ENCODE data around the gene SEC23IP.

DNA sequence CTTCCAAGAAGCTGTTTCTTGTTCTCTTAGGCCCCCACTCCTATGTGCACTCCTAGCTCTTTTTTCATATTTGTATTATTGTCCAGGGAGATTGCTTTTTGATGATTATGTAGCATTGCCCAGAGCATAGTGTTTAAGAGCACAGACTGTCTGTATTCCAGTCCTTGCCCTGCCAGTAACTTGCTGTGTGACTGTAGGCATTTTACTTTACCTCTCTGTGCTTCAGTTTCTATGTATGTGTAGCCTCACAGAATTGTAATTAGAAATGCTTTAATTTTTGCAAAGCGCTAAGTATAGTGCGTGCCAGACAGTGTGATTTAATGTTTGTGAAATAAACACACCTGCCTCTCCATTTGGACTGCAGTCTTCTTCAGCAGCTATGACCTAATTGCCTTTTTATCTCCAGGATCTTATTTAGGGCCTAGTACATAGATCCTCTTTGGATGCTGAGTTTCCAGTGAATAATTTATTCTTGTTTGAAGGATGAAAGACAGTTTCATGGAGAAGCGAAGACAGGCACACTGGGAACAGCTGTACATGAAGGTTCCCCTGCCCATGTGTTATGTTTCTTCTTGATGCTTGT, 1.4 kb downstream of the SEC23IP start:
- TF ChIP-seq, protein P1, sequence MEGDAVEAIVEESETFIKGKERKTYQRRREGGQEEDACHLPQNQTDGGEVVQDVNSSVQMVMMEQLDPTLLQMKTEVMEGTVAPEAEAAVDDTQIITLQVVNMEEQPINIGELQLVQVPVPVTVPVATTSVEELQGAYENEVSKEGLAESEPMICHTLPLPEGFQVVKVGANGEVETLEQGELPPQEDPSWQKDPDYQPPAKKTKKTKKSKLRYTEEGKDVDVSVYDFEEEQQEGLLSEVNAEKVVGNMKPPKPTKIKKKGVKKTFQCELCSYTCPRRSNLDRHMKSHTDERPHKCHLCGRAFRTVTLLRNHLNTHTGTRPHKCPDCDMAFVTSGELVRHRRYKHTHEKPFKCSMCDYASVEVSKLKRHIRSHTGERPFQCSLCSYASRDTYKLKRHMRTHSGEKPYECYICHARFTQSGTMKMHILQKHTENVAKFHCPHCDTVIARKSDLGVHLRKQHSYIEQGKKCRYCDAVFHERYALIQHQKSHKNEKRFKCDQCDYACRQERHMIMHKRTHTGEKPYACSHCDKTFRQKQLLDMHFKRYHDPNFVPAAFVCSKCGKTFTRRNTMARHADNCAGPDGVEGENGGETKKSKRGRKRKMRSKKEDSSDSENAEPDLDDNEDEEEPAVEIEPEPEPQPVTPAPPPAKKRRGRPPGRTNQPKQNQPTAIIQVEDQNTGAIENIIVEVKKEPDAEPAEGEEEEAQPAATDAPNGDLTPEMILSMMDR (IDR thresholded peaks at IDR 0.05), result no peak
- TF ChIP-seq EP300 (IDR thresholded peaks at IDR 0.05), result no peak
- TF ChIP-seq POLR2A (IDR thresholded peaks at IDR 0.05), result no peak
- no peak for TF ChIP-seq POLR2AphosphoS5 (IDR thresholded peaks at IDR 0.05)

Data from stomach (tissue), 4 donors.